Memory B cell (primary cell): ENCODE data around the gene ATP13A4.

ENCODE experiments used
- ATAC-seq: fragments of 150-1000 bp; cut with Tn5 transposase; 2 replicates; pipeline ENCODE4 v1.10.0; 2021; ENCODE audit warnings: low read depth, mild to moderate bottlenecking, moderate library complexity
- DNase-seq, 2 donors: peaks; one replicate each; pipeline ENCODE4 v3.0.0; 2022; ENCODE audit warnings: low spot score in 2 of 2
- H3K27ac Mint-ChIP-seq: one replicate; pipeline ENCODE4 v1.8.0; 2022; ENCODE audit warnings: mild to moderate bottlenecking, moderate library complexity, mixed read lengths
- H3K27me3 Mint-ChIP-seq: one replicate; pipeline ENCODE4 v1.8.0; 2022; ENCODE audit warnings: mixed read lengths
- H3K36me3 Mint-ChIP-seq: one replicate; pipeline ENCODE4 v1.8.0; 2022; ENCODE audit warnings: mild to moderate bottlenecking, mixed read lengths
- H3K4me1 Mint-ChIP-seq: one replicate; pipeline ENCODE4 v1.8.0; 2022; ENCODE audit warnings: mixed read lengths
- H3K4me3 Mint-ChIP-seq: one replicate; pipeline ENCODE4 v1.8.0; 2022; ENCODE audit warnings: mild to moderate bottlenecking, moderate library complexity, mixed read lengths
- H3K9me3 Mint-ChIP-seq: one replicate; pipeline ENCODE4 v1.8.0; 2022; ENCODE audit warnings: mixed read lengths

The ATP13A4 gene

GRCh38 chr3:193554811-193555210, at the start of gene ATP13A4:
ATP13A4 (minus strand) TSS chr3:193554895; CDS start chr3:193554799, 96 bp downstream.
- Mint-ChIP-seq H3K9me3 (no peaks in the 10 kb centered on the region), H3K27ac (no peak within 1 kb of the TSS), H3K4me1 (no peaks in the 10 kb centered on the region), H3K4me3 (no peak within 1 kb of the TSS), H3K27me3 (peaks cover 6% of the 10 kb centered on the region), H3K36me3 (no peaks in the 10 kb centered on the region)
- no peak for ATAC-seq
- no peak for DNase-seq

- peaks cover 10% of the 10 kb centered on the region for H3K36me3 Mint-ChIP-seq
Measured at GRCh38 chr3:193599393-193599792, 44.7 kb upstream of the ATP13A4 start.

GRCh38 chr3:193598202-193598601, 43.5 kb upstream of the ATP13A4 start:
- no peak overlapping the region for H3K4me3 Mint-ChIP-seq
- no peaks in the 10 kb centered on the region for H3K9me3 Mint-ChIP-seq
- ATAC-seq (no peak), DNase-seq (no peak)
- peaks cover 11% of the 10 kb centered on the region for H3K36me3 Mint-ChIP-seq
- no peaks in the 10 kb centered on the region for H3K27me3 Mint-ChIP-seq
- H3K4me1 Mint-ChIP-seq: peaks cover 40% of the 10 kb centered on the region
- H3K27ac Mint-ChIP-seq: peak overlapping the region; percentile 31

More at GRCh38 chr3:193599393-193599792, 44.7 kb upstream of the ATP13A4 start:
- Mint-ChIP-seq H3K9me3 (no peaks in the 10 kb centered on the region), H3K27me3 (no peaks in the 10 kb centered on the region), H3K4me3 (no peak overlapping the region), H3K4me1 (peaks cover 36% of the 10 kb centered on the region), H3K27ac (no peak overlapping the region)
- no peak for ATAC-seq
- no peak for DNase-seq

GRCh38 chr3:193595939-193596487, 41.3 kb upstream of the ATP13A4 start:
- Mint-ChIP-seq H3K27me3 (no peaks in the 10 kb centered on the region), H3K36me3 (peaks cover 11% of the 10 kb centered on the region), H3K4me1 (peaks cover 44% of the 10 kb centered on the region), H3K27ac (peak overlapping the region; percentile 24), H3K9me3 (no peaks in the 10 kb centered on the region), H3K4me3 (no peak overlapping the region)
- ATAC-seq (no peak), DNase-seq (no peak)

GRCh38 chr3:193594946-193595689, 40.4 kb upstream of the ATP13A4 start:
- ATAC-seq: no peak
- Mint-ChIP-seq H3K36me3 (peaks cover 11% of the 10 kb centered on the region), H3K9me3 (no peaks in the 10 kb centered on the region), H3K27ac (peak overlapping the region; percentile 24), H3K27me3 (no peaks in the 10 kb centered on the region), H3K4me1 (peaks cover 41% of the 10 kb centered on the region), H3K4me3 (peak overlapping the region; percentile 14)
- no peak for DNase-seq

- peaks cover 14% of the 10 kb centered on the region for H3K36me3 Mint-ChIP-seq
- peak; percentile 13 to 14 for DNase-seq
- peak; percentile 46 for ATAC-seq
- peak overlapping the region; percentile 99 for H3K27ac Mint-ChIP-seq
- H3K27me3 Mint-ChIP-seq: no peaks in the 10 kb centered on the region
- peak overlapping the region; percentile 97 for H3K4me3 Mint-ChIP-seq
- H3K4me1 Mint-ChIP-seq: peaks cover 36% of the 10 kb centered on the region
- H3K9me3 Mint-ChIP-seq: no peaks in the 10 kb centered on the region
Measured at GRCh38 chr3:193593668-193594030, 39.0 kb upstream of the ATP13A4 start.

- Mint-ChIP-seq H3K4me1 (peaks cover 31% of the 10 kb centered on the region), H3K27me3 (no peaks in the 10 kb centered on the region), H3K36me3 (peaks cover 11% of the 10 kb centered on the region), H3K27ac (peak within 1 kb of the TSS; percentile 99), H3K4me3 (peak within 1 kb of the TSS; percentile 97), H3K9me3 (no peaks in the 10 kb centered on the region)
- peak; percentile 91 for ATAC-seq
- DNase-seq: peak; percentile 70 to 74
Measured at GRCh38 chr3:193592841-193593667, 38.4 kb upstream of the ATP13A4 start, which contains the start of gene OPA1. OPA1 (plus strand) TSS chr3:193593208; CDS start chr3:193593378, 170 bp downstream.

GRCh38 chr3:193590088-193590856, 35.6 kb upstream of the ATP13A4 start:
- ATAC-seq: no peak
- peaks cover 6% of the 10 kb centered on the region for H3K36me3 Mint-ChIP-seq
- H3K4me1 Mint-ChIP-seq: peaks cover 20% of the 10 kb centered on the region
- no peak overlapping the region for H3K4me3 Mint-ChIP-seq
- H3K27me3 Mint-ChIP-seq: no peaks in the 10 kb centered on the region
- DNase-seq: no peak
- no peaks in the 10 kb centered on the region for H3K9me3 Mint-ChIP-seq
- no peak overlapping the region for H3K27ac Mint-ChIP-seq

- peaks cover 6% of the 10 kb centered on the region for H3K36me3 Mint-ChIP-seq
- H3K4me3 Mint-ChIP-seq: no peak overlapping the region
- no peak for ATAC-seq
- no peaks in the 10 kb centered on the region for H3K27me3 Mint-ChIP-seq
- H3K9me3 Mint-ChIP-seq: no peaks in the 10 kb centered on the region
- no peak for DNase-seq
- H3K4me1 Mint-ChIP-seq: peaks cover 20% of the 10 kb centered on the region
- no peak overlapping the region for H3K27ac Mint-ChIP-seq
Measured at GRCh38 chr3:193589616-193590015, 34.9 kb upstream of the ATP13A4 start.

- H3K27me3 Mint-ChIP-seq: no peaks in the 10 kb centered on the region
- DNase-seq (no peak), ATAC-seq (no peak)
- peaks cover 15% of the 10 kb centered on the region for H3K4me1 Mint-ChIP-seq
- peaks cover 6% of the 10 kb centered on the region for H3K36me3 Mint-ChIP-seq
- no peak overlapping the region for H3K27ac Mint-ChIP-seq
- H3K4me3 Mint-ChIP-seq: no peak overlapping the region
- H3K9me3 Mint-ChIP-seq: no peaks in the 10 kb centered on the region
Measured at GRCh38 chr3:193589129-193589528, 34.4 kb upstream of the ATP13A4 start.

GRCh38 chr3:193586526-193586925, 31.8 kb upstream of the ATP13A4 start:
- Mint-ChIP-seq H3K27ac (no peak overlapping the region), H3K36me3 (peaks cover 3% of the 10 kb centered on the region), H3K27me3 (no peaks in the 10 kb centered on the region), H3K4me1 (peaks cover 2% of the 10 kb centered on the region), H3K4me3 (no peak overlapping the region), H3K9me3 (no peaks in the 10 kb centered on the region)
- DNase-seq (no peak), ATAC-seq (no peak)

GRCh38 chr3:193585530-193585929, 30.8 kb upstream of the ATP13A4 start:
- Mint-ChIP-seq H3K27me3 (no peaks in the 10 kb centered on the region), H3K4me3 (no peak overlapping the region), H3K9me3 (no peaks in the 10 kb centered on the region), H3K4me1 (peaks cover 2% of the 10 kb centered on the region), H3K27ac (no peak overlapping the region), H3K36me3 (peaks cover 3% of the 10 kb centered on the region)
- ATAC-seq (no peak), DNase-seq (no peak)

GRCh38 chr3:193574488-193575070, 19.9 kb upstream of the ATP13A4 start:
- H3K4me3 Mint-ChIP-seq: no peak overlapping the region
- H3K4me1 Mint-ChIP-seq: peaks cover 2% of the 10 kb centered on the region
- H3K36me3 Mint-ChIP-seq: peaks cover 6% of the 10 kb centered on the region
- no peak for DNase-seq
- no peak for ATAC-seq
- peak overlapping the region; percentile 7 for H3K27ac Mint-ChIP-seq
- no peaks in the 10 kb centered on the region for H3K27me3 Mint-ChIP-seq
- H3K9me3 Mint-ChIP-seq: no peaks in the 10 kb centered on the region
